HFF-Myc (cell line): ENCODE data around the gene RERE.
A peak's percentile ranks its signal among the peaks of the same experiment; 100 is the strongest.

ENCODE experiments used
- DNase-seq: peaks from one replicate; pipeline ENCODE4 v3.0.0-alpha.2; 2011; ENCODE audit warnings: low read depth; ENCODE audit errors: extremely low read depth
- H3K4me3 ChIP-seq: replicated peaks from 2 replicates; pipeline ENCODE4 v1.5.1; 2011; ENCODE audit warnings: low read depth, mild to moderate bottlenecking, control low read depth, low read length
- TF ChIP-seq, protein P1 (sequence below): IDR thresholded peaks from 2 replicates; pipeline ENCODE4 v1.5.1; 2012; ENCODE audit warnings: mild to moderate bottlenecking, low read depth, low read length, control low read depth; ENCODE audit errors: missing control alignments

The RERE gene

DNA sequence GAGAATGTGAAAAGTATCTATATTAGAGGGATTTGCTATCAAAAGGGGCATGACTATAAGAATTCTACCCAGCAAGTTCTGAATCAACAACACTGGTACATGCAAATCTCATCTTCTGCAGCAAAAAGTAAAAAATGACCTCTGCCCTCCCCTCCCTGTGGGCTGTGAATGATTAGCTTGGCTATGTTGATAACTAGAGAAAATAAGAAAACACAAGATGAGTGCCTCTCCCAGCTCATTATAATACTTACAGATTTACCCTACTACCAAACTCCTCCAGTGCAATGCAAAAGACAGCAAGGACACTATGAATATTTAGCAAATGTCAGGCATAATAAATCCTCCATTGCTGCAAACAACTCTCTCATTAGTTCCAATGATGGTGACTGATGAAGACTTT lies 397.1 kb downstream of the RERE start:
- H3K4me3 ChIP-seq: peak overlapping the region; percentile 59
- no peak for DNase-seq
- TF ChIP-seq, protein P1, sequence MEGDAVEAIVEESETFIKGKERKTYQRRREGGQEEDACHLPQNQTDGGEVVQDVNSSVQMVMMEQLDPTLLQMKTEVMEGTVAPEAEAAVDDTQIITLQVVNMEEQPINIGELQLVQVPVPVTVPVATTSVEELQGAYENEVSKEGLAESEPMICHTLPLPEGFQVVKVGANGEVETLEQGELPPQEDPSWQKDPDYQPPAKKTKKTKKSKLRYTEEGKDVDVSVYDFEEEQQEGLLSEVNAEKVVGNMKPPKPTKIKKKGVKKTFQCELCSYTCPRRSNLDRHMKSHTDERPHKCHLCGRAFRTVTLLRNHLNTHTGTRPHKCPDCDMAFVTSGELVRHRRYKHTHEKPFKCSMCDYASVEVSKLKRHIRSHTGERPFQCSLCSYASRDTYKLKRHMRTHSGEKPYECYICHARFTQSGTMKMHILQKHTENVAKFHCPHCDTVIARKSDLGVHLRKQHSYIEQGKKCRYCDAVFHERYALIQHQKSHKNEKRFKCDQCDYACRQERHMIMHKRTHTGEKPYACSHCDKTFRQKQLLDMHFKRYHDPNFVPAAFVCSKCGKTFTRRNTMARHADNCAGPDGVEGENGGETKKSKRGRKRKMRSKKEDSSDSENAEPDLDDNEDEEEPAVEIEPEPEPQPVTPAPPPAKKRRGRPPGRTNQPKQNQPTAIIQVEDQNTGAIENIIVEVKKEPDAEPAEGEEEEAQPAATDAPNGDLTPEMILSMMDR: no peak

DNA sequence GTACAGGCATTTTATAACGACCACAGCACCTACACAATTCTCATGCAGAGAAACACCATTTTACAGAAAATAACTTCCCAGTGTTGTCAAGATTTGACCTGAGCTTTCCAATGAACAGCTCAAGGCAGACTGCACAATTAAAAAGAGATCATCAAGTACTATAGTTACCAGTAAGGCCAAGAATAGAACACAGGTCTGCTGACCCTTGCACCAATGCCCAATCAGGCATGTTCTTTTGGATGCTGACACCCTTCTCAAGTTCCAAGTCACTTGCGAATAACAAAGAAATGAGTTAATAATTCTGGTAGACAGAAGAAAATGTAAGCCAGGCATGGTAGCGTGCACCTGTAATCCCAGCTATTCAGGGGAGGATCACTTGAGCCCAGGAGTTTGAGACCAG lies 397.6 kb downstream of the RERE start:
- H3K4me3 ChIP-seq: no peak overlapping the region
- TF ChIP-seq, protein P1: no peak
- no peak for DNase-seq

DNA sequence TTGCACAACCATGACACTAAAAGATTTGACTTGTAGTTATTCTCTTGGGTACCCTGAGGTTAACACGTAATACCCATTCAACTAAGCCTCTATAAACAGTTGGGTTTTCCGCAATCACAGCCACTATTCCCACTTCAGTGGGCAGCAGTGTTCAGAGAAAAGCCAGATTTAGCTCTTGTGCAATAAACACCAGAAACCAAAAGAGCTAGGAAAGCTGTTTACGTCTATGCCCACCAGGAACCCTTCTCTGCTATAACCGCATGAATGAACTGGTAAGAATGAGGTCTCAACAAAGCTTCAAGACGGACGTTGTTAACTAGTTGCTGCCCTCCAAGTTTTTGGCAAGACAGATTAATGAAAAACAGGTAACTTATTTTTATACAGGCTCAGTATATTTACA lies 398.3 kb downstream of the RERE start:
- TF ChIP-seq, protein P1: no peak
- no peak for DNase-seq
- no peak overlapping the region for H3K4me3 ChIP-seq

DNA sequence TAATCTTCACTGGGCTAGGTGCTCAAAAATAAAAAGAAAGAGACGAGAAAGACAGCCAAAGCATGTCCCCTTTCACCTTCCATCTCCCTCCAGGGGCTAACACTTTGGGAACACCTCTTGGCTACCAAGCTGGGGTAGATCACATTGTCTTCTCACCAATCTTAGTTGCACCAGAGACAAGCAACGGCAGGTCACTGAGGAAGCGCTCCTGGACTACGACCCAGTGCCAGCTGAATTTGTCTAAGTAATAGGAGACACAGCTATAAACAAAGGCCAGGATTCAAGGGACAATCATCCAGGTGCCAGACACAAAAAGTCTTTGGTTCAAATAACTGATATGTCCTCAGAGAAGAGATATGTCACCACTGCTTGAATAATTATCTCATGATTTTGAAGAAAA lies 399.1 kb downstream of the RERE start:
- no peak overlapping the region for H3K4me3 ChIP-seq
- no peak for DNase-seq

DNA sequence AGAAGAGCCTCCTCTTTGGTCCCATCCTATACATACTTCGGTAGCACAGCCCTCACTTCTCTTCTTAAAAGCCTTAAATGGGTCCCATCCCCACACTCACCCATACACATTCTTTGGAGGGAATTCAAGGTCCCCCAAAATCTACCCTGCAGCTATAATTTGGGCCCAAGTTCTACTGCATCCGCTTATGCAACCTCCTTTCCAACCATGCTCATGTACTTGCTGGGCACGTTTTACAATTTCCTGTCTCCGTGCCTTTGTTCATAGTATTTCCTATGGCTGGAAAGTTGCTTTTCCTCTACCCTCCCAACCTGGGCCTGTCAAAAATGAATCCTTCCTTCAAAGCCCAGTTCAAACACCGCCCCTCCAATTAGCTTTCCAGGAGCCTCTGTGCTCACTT lies 399.8 kb downstream of the RERE start:
- no peak overlapping the region for H3K4me3 ChIP-seq

More for the DNA sequence above, 399.1 kb downstream of the RERE start:
- TF ChIP-seq, protein P1: no peak

DNA sequence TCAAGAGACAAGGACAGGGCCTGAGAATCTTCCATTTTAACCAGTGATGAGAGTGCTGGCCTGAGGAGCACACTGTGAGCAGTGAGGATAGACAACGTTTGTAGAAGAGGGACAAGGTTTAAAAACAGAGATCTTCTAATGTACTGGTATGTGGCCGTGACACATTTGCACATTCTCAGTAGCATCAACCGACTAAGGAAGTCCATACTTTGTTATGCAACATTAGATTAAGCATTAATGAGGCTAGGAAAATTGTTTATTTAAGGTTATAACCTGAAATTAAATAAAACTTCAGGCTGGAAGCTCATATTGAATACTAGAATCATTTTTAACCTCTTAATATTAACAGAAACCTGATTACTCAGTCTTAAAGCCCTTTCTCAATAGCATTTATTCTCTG lies 400.6 kb downstream of the RERE start:
- DNase-seq: no peak

More for the DNA sequence above, 399.8 kb downstream of the RERE start:
- TF ChIP-seq, protein P1: no peak
- DNase-seq: no peak

More for the DNA sequence above, 400.6 kb downstream of the RERE start:
- TF ChIP-seq, protein P1: no peak
- H3K4me3 ChIP-seq: no peak overlapping the region
